Head of caudate nucleus (tissue), 42 donors: Measurements from ENCODE around the gene CST4.
"Not testable (repeated sequence)": the region's sequence is repeated elsewhere in the genome, so short reads cannot be mapped to it uniquely, and the experiment has no call there.

Experiments used
- DNase-seq, 42 donors: peaks; one replicate each; pipeline versions ENCODE4 v3.0.0 to v3.0.0-alpha.2; 2020 to 2021; ENCODE audit warnings: mixed read lengths in 7 of 42
- intact Hi-C: fragments of 100-400 bp; cut with DNase I; formaldehyde crosslinking; loops from one replicate; pipeline ENCODE4 v1.15.0; 2022

Gene CST4

GRCh38 chr20:23664954-23665353 lies 23.9 kb downstream of the CST4 start:
- DNase-seq: no peak
- intact Hi-C loops: no loop called here

GRCh38 chr20:23664046-23664445 lies 24.8 kb downstream of the CST4 start:
- DNase-seq, intact Hi-C loops: not testable (repeated sequence)

GRCh38 chr20:23663180-23663579 lies 25.7 kb downstream of the CST4 start:
- intact Hi-C loops: no loop called here
- no peak for DNase-seq

DNA sequence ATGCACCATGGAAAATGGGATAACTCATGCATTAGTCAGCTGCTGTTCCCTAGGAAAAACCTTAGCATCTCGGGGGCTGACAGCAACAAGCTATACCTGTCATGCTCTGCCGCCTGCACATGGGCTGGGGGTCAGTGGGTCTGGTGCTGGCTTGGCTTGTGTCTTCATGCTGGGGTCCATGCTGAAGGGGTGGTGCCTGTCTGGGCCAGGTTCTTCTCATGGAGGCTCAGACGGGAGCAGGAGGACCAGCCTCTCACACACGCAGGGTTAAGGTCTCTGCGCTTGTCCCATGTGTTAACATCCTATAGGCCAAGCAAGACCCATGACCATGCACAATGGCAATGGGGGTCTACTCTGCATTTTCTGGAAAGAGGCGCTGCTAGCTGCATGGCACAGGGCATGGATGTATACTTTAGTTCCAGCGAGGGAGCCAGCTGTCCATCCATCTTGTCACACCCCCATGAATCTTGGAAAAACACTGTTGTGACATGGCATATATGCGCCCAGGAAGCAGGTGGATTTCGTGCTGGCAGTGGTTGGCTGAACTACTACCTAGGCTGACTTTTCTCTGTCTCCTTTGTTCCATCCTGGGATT lies 26.5 kb downstream of the CST4 start:
- intact Hi-C loops: no loop called here
- DNase-seq: no peak

GRCh38 chr20:23661002-23661429 lies 27.8 kb downstream of the CST4 start:
- intact Hi-C loops: no loop called here
- no peak for DNase-seq

GRCh38 chr20:23659989-23660837 lies 28.6 kb downstream of the CST4 start:
- intact Hi-C loops: no loop called here
- DNase-seq: no peak

GRCh38 chr20:23659610-23659988 lies 29.2 kb downstream of the CST4 start:
- intact Hi-C loops, DNase-seq: not testable (repeated sequence)

GRCh38 chr20:23658989-23659609 lies 29.7 kb downstream of the CST4 start:
- DNase-seq: no peak
- intact Hi-C loops: no loop called here

GRCh38 chr20:23658336-23658735 lies 30.5 kb downstream of the CST4 start:
- intact Hi-C loops: no loop called here
- no peak for DNase-seq

GRCh38 chr20:23657202-23657601 lies 31.6 kb downstream of the CST4 start:
- peak in 1 of 42 donors; percentile 49 for DNase-seq
- intact Hi-C loops: no loop called here

GRCh38 chr20:23656372-23656771 lies 32.5 kb downstream of the CST4 start:
- intact Hi-C loops: no loop called here
- DNase-seq: peak in 3 of 42 donors; percentile 20 to 55 (median 47)

DNA sequence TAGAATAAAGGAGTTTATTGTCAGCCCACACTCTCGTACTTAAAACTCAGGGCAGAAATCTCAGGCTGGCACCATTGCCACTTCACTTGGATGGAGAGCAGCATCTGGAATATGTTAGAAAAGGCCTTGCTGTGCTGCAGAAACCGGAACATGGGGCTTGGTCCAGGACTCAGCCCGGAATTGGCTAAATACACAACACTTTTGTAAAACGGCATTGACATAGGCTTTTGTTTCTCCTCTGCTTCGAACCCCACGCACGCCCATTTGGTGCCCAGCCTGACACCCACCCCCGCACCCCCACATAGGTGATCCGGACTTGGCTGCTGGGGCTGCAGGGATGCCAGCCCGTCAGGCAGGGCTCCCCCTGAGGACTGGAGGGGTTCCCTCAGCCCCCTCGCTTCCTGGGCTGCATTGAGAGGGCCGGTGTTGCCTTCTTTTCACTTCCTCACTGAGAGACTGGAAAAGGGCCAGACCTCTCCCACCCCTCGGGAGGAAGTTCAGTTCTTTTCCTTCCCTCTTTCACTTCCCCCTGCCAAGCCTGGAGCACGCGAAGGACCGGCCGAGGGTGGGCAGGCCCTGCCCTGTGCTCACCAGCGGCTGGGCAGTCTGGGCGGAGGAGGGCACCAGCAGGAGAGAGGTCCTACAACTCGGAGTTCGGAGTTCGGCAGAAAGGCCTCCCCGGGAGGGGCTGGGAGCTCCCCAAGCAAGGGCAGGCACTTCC lies 33.2 kb downstream of the CST4 start:
- intact Hi-C loops: no loop called here
- DNase-seq: peak in 41 of 42 donors; percentile 33 to 84 (median 67)

DNA sequence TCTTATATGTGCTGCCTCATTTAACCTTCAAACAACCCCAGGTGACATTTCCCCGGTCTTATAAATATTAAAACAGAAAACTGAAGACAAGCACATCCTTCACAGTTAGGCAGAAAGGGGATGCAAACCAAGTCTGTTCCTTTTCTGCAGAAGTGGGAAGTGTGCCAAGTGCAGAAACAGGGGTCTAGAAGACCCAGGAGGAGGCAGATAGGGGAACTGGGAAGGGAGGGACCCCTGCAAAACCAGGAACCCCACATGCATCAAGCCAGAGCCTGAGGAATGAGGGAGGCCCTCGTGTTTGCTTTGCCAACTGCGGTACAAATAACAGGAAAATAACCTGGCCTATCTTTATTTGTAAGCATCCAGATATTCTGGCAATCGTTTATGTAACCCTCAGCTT lies 34.1 kb downstream of the CST4 start:
- intact Hi-C loops: no loop called here
- DNase-seq: peak in 1 of 42 donors; percentile 39

DNA sequence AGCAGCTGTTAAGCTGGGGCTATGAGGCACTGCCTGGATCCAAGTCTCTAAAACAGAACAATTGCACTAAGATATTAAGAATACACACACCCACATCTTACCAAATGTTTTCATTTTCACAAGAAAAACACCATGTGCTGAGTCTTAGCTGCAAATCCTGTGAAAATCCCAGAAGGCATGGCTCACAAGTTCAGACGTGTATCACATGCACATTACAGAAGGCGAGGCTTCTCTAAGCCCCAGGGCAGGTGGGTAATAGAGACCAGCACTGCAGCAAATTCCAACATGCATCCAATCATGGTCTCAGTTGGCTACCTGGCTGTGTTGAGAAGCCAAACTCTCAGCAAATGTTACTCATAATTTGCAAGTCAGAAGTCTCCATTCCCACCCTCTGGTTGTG lies 34.8 kb downstream of the CST4 start:
- intact Hi-C loops: no loop called here
- peak in 1 of 42 donors; percentile 29 for DNase-seq

- peak in 1 of 42 donors; percentile 13 for DNase-seq
- intact Hi-C loops: no loop called here
Observed at GRCh38 chr20:23653400-23653938, 35.4 kb downstream of the CST4 start.

DNA sequence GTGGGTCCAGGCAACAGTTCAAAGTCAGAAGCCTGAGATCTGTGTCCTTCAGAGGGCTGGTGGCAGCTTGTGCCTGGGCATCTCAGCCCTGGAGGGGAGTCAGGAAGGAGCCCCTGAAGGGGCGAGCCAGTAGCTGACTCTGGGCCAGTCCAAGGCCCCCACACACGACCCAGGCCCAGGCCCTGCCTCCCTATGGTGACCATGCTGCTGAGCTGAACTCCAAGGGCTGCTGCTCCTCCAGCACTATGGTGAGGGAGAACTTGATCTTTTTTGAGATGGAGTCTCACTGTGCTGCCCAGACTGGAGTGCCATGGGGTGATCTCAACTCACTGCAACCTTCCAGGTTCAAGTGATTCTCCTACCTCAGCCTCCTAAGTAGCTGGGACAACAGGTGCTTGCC lies 35.9 kb downstream of the CST4 start:
- intact Hi-C loops: no loop called here
- DNase-seq: peak in 1 of 42 donors; percentile 28

DNA sequence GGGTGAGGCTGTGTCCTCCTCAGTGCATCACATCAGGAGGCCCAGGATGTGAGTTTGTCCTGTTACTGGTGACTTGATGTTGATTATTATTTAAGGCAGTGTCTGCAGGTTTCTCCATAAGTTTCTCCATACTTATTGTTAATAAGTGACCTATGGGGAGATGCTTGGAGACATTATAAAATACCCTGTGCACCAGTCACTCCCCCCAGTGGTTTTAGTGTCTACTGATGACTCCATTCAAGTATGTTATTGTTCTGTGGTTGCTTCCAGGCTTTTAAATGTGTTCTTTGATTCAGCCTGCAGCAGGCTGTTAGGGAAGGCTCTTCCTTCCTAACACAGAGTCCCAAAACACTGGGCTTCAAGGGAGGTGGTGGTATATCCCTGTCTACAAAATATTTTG lies 36.5 kb downstream of the CST4 start:
- intact Hi-C loops: no loop called here
- DNase-seq: peak in 1 of 42 donors; percentile 2

DNA sequence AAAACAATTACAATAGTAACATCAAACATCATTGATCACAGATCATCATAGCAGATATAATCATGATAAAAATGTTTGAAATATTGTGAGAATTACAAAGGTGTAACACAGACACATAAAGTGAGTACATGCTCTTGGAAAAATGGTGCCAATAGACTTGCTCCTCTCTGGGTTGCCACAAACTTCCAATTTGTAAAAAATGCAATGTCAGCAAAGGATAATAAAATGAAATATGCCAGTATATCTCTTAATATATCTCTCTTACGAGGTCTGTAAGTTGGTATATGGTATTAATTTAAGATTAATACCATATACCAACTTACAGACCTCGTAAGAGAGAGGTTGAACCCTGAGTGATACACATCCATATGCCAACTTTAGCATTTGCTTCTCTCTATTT lies 37.7 kb downstream of the CST4 start:
- DNase-seq: no peak
- intact Hi-C loops: no loop called here

GRCh38 chr20:23649830-23650417 lies 38.9 kb downstream of the CST4 start:
- no peak for DNase-seq
- intact Hi-C loops: no loop called here
